GM12873 (cell line): ENCODE results near the gene ADAMTS9.

Experiments
- CTCF ChIP-seq: IDR thresholded peaks from 2 replicates; pipeline ENCODE4 v1.5.1; 2012; ENCODE audit warnings: low read depth, mild to moderate bottlenecking, moderate library complexity, low read length, control low read depth; ENCODE audit not compliant: insufficient read depth; ENCODE audit errors: missing control alignments

The ADAMTS9 gene

DNA sequence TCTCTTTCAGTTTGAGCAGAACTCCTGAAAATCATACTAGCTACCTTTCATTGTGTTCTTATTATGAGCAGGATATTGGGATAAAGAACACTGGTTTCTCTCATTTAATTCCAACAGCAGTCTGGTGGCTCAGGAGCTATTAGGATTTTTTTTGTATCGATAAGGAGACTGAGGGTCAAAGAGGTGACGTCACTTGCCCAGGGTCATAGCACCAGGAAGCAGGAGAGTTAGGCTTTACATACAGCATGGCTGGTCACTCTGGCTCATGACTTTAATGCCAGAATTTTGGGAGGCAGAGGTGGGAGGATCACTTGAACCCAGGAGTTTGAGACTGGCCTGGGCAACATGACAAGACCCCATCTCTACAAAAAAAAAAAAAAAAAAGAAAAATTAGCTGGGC, 113.6 kb downstream of the ADAMTS9 start:
- no peak for TF ChIP-seq CTCF

DNA sequence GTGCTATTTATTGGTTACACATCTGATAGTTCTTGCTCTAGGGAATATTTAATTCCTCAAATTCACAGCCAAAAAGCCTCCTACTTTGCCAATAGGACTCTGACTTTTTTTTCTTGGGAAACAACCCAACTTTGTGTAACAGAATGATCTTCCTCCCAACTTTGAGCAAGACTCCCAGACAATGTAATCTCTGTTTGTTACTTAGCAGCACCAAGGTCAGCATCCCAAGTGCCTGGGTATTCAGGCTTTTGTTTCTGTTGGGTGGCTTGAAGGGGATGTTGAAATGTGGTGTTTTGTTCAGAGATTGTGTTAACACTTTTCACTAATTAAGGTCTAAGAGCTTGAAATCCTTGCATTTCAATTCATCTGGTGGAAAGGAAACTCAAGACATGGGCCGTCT, 115.8 kb downstream of the ADAMTS9 start:
- TF ChIP-seq CTCF, result no peak

DNA sequence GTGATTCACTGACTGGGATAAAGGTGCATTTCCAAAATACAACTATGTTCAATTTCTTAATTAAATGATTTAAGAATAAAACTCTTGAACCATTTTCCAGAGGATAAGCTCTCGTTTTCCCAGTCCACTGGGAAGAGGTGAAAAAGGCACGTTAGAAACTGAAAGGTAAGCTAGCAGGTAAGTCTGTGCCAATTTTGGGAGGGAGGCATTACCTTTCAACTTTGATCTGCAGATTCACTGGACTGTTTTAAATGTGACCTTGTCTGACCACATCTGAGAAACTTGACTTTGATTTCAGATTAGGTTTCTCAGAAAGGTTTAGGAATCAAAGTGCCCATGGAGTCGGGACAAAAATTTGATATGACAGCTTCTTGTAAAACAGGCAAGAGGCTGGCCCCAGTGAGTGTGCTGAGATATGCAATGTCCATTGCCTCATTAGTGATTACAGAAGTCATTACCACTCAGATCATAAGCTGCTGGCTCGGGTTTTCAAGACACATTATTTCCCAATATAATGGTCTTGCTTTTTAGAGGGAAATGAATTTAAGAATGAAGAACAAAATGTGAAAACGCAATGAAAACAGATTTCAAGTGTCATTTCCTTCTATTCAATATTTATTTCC, 118.8 kb downstream of the ADAMTS9 start:
- no peak for TF ChIP-seq CTCF

GRCh38 chr3:64566859-64567258, 120.9 kb downstream of the ADAMTS9 start:
- TF ChIP-seq CTCF, result no peak

- TF ChIP-seq CTCF, result no peak
Observed at GRCh38 chr3:64563751-64564150, 124.0 kb downstream of the ADAMTS9 start.

DNA sequence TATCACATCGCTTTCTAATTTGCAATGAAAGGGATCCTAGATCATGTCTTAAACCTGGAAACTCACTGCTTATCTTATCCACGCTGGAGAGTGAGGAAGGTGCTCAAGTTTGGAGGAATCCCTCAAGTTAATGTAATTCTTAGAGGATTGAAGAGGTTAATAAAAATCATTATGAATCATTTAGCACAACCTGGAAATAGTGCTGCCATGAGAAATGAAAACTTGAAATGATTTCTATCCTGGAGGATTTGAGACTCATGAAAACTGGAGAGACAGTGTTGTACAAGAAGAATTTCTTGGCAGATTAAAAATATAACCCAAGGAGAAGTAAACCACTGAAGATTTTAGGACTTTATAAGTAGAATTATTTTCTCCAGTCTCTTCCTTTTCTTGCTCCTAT, 125.9 kb downstream of the ADAMTS9 start:
- TF ChIP-seq CTCF, result no peak

DNA sequence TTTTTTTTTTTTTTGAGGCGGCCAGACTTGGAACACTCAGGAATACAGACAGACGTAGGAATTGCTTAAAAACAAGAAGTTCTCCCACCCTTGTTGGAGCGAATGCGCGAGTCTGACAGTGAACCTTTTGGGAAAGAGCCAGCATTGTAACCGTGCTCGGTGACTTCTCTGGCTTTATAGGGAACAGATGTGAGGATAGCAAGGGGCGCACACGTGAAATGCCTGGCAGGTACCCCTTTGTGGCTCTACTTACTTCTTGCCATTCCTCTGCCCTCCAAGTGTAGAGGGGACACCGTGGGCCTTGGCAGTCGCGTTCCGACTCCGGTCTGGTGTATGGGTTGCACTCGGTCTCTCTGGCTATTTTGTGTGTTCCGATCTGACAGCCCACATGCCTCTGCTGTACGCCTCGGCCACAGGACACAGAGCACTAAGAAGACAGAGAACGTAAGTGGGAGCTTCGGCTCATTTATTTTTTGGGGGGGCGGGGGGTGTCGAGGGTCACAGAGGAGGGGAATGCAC, 126.4 kb downstream of the ADAMTS9 start:
- no peak for TF ChIP-seq CTCF
